RWPE2 (cell line): ENCODE results near the gene SMYD5.
A peak's percentile ranks its signal among the peaks of the same experiment; 100 is the strongest.

Experiments used
- ATAC-seq: fragments of 200-7000 bp; cut with Tn5 transposase; 3 replicates; pipeline ENCODE4 v1.9.1; 2021; ENCODE audit warnings: low read depth
- DNase-seq: peaks from one replicate; pipeline ENCODE4 v3.0.0-alpha.2; 2020; ENCODE audit warnings: low spot score
- H3K27ac ChIP-seq: fragments of 450-650 bp; 2 replicates; pipeline ENCODE4 v1.5.1; 2017; ENCODE audit warnings: mild to moderate bottlenecking; ENCODE audit not compliant: poor library complexity, severe bottlenecking
- H3K27me3 ChIP-seq: fragments of 250-450 bp; sonication (Bioruptor Pico); 2 replicates; pipeline ENCODE4 v1.5.1; 2021; ENCODE audit warnings: mild to moderate bottlenecking, moderate library complexity; ENCODE audit not compliant: insufficient read depth, poor library complexity, severe bottlenecking
- H3K36me3 ChIP-seq: fragments of 250-450 bp; sonication (Bioruptor Pico); 2 replicates; pipeline ENCODE4 v1.5.1; 2020; ENCODE audit warnings: low read depth, mild to moderate bottlenecking, moderate library complexity
- H3K4me1 ChIP-seq: fragments of 250-450 bp; sonication (Bioruptor Pico); 2 replicates; pipeline ENCODE4 v1.5.1; 2021; ENCODE audit warnings: mild to moderate bottlenecking, moderate library complexity; ENCODE audit not compliant: insufficient read depth, poor library complexity, severe bottlenecking
- H3K4me3 ChIP-seq: fragments of 250-450 bp; sonication (Bioruptor Pico); 2 replicates; pipeline ENCODE4 v1.5.1; 2021; ENCODE audit warnings: mild to moderate bottlenecking, moderate library complexity; ENCODE audit not compliant: severe bottlenecking
- H3K9me3 ChIP-seq: fragments of 250-450 bp; sonication (Bioruptor Pico); 2 replicates; pipeline ENCODE4 v1.5.1; 2021; ENCODE audit warnings: mild to moderate bottlenecking, moderate library complexity; ENCODE audit not compliant: severe bottlenecking
- TF ChIP-seq, protein P1 (sequence below): fragments of 450-650 bp; IDR thresholded peaks from one replicate; pipeline ENCODE4 v1.5.1; 2017; ENCODE audit warnings: mild to moderate bottlenecking, moderate library complexity; ENCODE audit not compliant: poor library complexity, severe bottlenecking

Gene SMYD5

DNA sequence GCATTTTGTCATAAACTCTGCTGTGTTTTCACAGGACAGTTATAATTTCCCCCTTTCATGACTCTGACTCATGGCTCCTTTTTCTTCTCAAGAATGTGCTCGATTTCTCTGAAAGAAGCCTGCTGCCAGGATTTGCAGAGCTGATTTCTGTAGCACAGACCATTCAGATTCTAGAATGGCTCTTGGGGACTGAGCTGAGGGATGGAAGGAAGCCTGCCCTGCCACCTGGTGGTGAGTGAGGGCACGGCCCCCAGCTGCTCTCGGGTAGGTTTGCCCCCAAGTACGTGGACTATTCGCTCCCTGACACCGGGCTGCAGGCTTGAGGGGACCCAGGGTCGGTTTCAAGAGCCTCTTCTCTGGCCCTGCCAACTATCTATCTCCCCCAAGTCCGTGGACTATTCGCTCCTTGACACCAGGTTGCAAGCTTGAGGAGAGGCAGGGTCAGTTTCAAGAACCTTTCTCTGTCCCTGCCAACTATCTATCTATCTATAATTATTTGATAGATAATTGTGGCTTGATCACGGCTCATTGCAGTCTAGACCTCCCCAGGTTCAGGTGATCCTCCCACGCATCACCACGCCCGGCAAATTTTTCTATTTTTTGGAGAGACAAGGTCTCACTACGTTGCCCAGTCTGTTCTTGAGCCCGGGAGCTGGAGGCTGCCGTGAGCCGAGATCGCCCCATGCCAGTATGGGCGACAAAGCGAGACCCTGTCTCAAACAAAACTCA is 1.4 kb upstream of the SMYD5 start:
- Histone ChIP-seq H3K36me3 (no peaks in the 10 kb centered on the region), H3K4me3 (no peak overlapping the region), H3K27me3 (no peaks in the 10 kb centered on the region), H3K4me1 (peaks cover 6% of the 10 kb centered on the region), H3K9me3 (no peaks in the 10 kb centered on the region), H3K27ac (no peak overlapping the region)
- DNase-seq (no peak), ATAC-seq (peak; percentile 83)
- TF ChIP-seq, protein P1, sequence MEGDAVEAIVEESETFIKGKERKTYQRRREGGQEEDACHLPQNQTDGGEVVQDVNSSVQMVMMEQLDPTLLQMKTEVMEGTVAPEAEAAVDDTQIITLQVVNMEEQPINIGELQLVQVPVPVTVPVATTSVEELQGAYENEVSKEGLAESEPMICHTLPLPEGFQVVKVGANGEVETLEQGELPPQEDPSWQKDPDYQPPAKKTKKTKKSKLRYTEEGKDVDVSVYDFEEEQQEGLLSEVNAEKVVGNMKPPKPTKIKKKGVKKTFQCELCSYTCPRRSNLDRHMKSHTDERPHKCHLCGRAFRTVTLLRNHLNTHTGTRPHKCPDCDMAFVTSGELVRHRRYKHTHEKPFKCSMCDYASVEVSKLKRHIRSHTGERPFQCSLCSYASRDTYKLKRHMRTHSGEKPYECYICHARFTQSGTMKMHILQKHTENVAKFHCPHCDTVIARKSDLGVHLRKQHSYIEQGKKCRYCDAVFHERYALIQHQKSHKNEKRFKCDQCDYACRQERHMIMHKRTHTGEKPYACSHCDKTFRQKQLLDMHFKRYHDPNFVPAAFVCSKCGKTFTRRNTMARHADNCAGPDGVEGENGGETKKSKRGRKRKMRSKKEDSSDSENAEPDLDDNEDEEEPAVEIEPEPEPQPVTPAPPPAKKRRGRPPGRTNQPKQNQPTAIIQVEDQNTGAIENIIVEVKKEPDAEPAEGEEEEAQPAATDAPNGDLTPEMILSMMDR: peak; percentile 91

DNA sequence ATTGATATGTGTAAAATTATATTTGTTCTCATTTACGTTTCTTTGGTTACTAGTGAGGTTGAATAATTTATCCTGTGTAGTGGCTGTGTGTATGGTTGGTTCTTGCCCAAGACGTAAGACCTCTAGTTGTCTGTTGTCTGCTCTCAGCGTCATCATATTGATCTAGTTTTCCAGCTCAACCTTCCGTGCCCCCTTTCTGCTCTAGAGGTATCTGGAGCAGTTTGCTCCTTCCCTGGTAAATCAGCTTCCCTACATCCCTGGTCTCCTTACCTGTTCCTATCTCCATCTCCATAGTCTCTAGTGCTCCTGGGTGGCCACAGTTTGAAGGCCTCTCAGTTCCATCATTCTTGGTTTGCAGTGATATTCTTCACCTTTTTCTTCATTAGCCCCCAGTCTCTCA is 1.2 kb downstream of the SMYD5 start:
- 0 out of 2 replicates have a peak, but pooled peaks cover 6% of the 10 kb centered on the region for H3K36me3 ChIP-seq
- DNase-seq (no peak), ATAC-seq (no peak)
- TF ChIP-seq, protein P1: no peak
- no peaks in the 10 kb centered on the region for H3K27me3 ChIP-seq
- no peaks in the 10 kb centered on the region for H3K9me3 ChIP-seq
- no peak overlapping the region for H3K27ac ChIP-seq
- peaks cover 7% of the 10 kb centered on the region for H3K4me1 ChIP-seq
- H3K4me3 ChIP-seq: peak overlapping the region; percentile 95

DNA sequence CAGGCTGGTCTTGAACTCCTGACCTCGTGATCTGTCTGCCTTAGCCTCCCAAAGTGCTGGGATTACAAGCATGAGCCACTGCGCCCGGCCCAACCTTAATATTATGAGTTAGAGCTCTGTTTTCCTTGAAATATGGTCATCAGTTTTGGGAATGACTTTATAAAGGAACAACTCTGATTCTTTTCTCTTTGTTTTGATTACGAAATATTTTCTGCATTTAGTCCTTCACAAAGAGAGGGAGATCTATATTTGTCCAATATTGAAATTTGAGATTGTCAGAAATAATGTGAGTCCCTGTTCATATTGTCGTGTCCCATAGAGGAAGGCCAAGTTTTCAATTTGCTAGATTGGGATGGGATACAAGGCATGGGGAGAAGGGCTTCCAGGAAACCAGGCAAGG is 3.1 kb downstream of the SMYD5 start:
- DNase-seq (no peak), ATAC-seq (no peak)
- peaks cover 21% of the 10 kb centered on the region; the same call in 1 of the 2 replicates for H3K36me3 ChIP-seq
- TF ChIP-seq, protein P1: no peak
- H3K9me3 ChIP-seq: no peaks in the 10 kb centered on the region
- no peak overlapping the region for H3K27ac ChIP-seq
- no peak overlapping the region for H3K4me3 ChIP-seq
- peaks cover 7% of the 10 kb centered on the region for H3K4me1 ChIP-seq
- H3K27me3 ChIP-seq: no peaks in the 10 kb centered on the region

DNA sequence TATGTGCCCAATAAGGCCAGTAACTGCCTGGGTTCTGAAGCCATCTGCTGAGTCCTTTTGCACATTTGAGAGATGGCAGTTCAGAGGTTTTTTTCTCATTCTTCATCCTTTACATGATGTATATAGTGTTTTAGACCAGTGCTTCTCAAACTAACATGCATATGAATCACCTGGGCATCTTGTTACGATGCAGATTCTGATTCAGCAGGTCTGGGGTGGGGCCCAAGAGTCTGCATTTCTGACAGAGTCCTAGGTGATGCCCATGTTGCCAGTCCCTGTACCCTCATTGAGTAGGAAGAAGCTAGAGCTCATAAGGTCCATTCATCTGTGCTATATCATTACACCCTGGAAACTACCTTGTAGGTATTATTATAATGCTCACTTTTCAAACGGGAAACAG is 3.8 kb downstream of the SMYD5 start:
- H3K4me3 ChIP-seq: no peak overlapping the region
- peaks cover 7% of the 10 kb centered on the region for H3K4me1 ChIP-seq
- ATAC-seq (no peak), DNase-seq (no peak)
- no peaks in the 10 kb centered on the region for H3K9me3 ChIP-seq
- H3K27ac ChIP-seq: no peak overlapping the region
- H3K36me3 ChIP-seq: peaks cover 21% of the 10 kb centered on the region; the same call in 1 of the 2 replicates
- no peaks in the 10 kb centered on the region for H3K27me3 ChIP-seq
- TF ChIP-seq, protein P1: no peak

DNA sequence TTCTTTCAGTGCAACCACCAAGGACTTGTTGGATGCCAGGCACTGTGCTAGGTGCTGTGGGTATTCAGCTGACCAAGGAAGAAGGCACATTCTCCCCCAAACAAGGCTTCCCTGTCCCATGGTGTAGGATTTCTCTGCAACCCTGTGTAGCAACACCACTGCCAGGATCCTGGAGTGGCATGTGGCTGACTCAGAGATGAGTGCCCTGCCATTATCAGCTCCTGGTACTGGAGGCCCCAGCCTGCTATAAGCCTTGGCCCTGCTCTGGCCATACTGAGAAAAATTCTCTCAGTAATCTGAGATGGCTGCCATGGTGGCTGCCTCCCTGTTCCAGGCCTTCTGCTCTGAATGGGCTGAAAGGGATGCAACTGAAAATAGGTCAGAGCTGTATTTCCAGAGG is 4.3 kb downstream of the SMYD5 start:
- Histone ChIP-seq H3K27ac (no peak overlapping the region), H3K27me3 (no peaks in the 10 kb centered on the region), H3K4me3 (no peak overlapping the region), H3K4me1 (peaks cover 7% of the 10 kb centered on the region), H3K36me3 (peaks cover 23% of the 10 kb centered on the region; the same call in 1 of the 2 replicates), H3K9me3 (no peaks in the 10 kb centered on the region)
- ATAC-seq (peak; percentile 62), DNase-seq (no peak)
- TF ChIP-seq, protein P1: no peak
